DND-41 (cell line): ENCODE data around the gene MACROD2.

Experiments used
- CTCF ChIP-seq: IDR thresholded peaks from 2 replicates; pipeline ENCODE4 v1.5.1; 2012; ENCODE audit warnings: borderline replicate concordance, low read length, moderate library complexity, mild to moderate bottlenecking; ENCODE audit not compliant: poor library complexity, severe bottlenecking; ENCODE audit errors: extremely low read depth
- EZH2 ChIP-seq: IDR thresholded peaks from 3 replicates; pipeline ENCODE4 v1.6.1; 2012; ENCODE audit warnings: borderline replicate concordance, low read depth, mild to moderate bottlenecking, moderate library complexity, low read length, inconsistent platforms; ENCODE audit not compliant: severe bottlenecking

GRCh38 chr20:14815340-14815739 lies 820.0 kb downstream of the MACROD2 start:
- TF ChIP-seq CTCF: no peak
- TF ChIP-seq EZH2: no peak
